ENCODE data around the gene HS3ST5. TPM values are rescaled to one million over a fixed set of nuclear protein-coding genes. Genes with fewer than 3 reads are reported as not detected.

HS3ST5 gene
- total RNA-seq, 2 donors from 2014 or later: 0.31 to 2.0 TPM

DNA sequence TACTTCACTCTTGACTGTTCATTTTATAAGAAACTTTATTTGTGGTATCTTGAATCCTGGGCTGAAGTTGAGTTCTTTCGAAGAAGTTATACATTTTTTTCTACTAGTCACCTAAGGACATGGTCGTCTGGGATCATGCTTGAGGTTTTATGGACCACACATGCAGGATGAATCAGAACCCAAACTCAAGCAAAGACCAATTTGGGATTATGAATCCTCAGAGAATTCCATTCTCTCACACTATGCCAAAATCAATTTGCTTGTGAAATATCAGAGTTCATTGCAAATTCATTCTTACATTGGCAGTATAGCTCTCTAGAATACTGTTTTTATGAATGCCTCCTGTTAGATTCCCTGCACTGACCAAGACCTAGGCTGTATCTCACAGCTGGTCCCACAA lies 257.6 kb downstream of the HS3ST5 start:
- H3K27ac Mint-ChIP-seq: no peak overlapping the region
- H3K4me1 Mint-ChIP-seq: peaks cover 23% of the 10 kb centered on the region
- DNase-seq: no peak
- Histone ChIP-seq H3K4me3 (ENCODE audit: low read length) (no peak overlapping the region), H3K4me1 (ENCODE audit: control insufficient read depth, insufficient read depth, low read length) (peaks cover 13% of the 10 kb centered on the region), H3K9me3 (ENCODE audit: control insufficient read depth, low read length) (no peaks in the 10 kb centered on the region), H3K9ac (ENCODE audit: extremely low read depth, low read length, poor library complexity, severe bottlenecking) (no peak overlapping the region), H3K27me3 (ENCODE audit: control insufficient read depth, insufficient read depth, low read length, poor library complexity, severe bottlenecking) (peaks cover 6% of the 10 kb centered on the region), H3K36me3 (ENCODE audit: control insufficient read depth, insufficient read depth, low read length) (no peaks in the 10 kb centered on the region), H3K27ac (ENCODE audit: low read depth, low read length) (no peak overlapping the region)
- peaks cover 11% of the 10 kb centered on the region for H3K27me3 Mint-ChIP-seq (ENCODE audit: insufficient read depth)
- H3K4me3 Mint-ChIP-seq: no peak overlapping the region
- TF ChIP-seq CTCF (conservative IDR thresholded peaks at IDR 0.05): no peak
- WGBS, 2 experiments (ENCODE audit: insufficient coverage in 1 of 2, insufficient read length in 1 of 2): 93 to 97% methylated on average over 2 of the region's 2 CpGs
- no peaks in the 10 kb centered on the region for H3K36me3 Mint-ChIP-seq (ENCODE audit: low read depth)
- no peaks in the 10 kb centered on the region for H3K9me3 Mint-ChIP-seq

DNA sequence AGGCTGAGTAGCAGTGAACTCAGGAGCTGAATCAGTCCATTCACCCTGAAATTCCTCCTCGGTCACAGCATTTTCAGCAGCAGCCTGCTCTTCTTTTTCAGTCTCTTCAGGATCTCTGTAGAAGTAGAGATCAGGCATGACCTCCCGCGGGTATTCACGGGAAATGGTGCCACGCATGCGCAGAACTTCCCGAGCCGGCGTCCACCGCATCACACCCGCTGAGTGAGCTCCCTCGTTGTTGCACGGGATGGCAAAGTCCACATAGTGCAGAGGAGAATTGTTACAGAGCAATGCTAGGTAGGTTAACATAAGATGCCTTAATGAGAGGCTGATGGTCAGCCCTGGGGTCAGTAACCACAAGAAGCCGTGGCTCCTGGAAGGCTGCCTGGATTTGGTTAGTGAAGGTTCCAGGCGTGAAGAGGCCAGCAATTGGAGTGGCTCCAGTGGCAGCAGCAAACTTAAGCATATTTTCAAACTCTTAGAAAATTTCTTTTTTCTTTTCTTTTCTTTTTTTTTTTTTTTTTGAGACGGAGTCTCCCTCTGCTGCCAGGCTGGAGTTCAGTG lies 258.4 kb downstream of the HS3ST5 start:
- Histone ChIP-seq H3K4me3 (ENCODE audit: low read length) (no peak overlapping the region), H3K36me3 (ENCODE audit: control insufficient read depth, insufficient read depth, low read length) (no peaks in the 10 kb centered on the region), H3K4me1 (ENCODE audit: control insufficient read depth, insufficient read depth, low read length) (peaks cover 13% of the 10 kb centered on the region), H3K27ac (ENCODE audit: low read depth, low read length) (no peak overlapping the region), H3K9ac (ENCODE audit: extremely low read depth, low read length, poor library complexity, severe bottlenecking) (no peak overlapping the region), H3K9me3 (ENCODE audit: control insufficient read depth, low read length) (no peaks in the 10 kb centered on the region), H3K27me3 (ENCODE audit: control insufficient read depth, insufficient read depth, low read length, poor library complexity, severe bottlenecking) (peaks cover 6% of the 10 kb centered on the region)
- TF ChIP-seq CTCF (conservative IDR thresholded peaks at IDR 0.05): no peak
- H3K4me1 Mint-ChIP-seq: peaks cover 23% of the 10 kb centered on the region
- H3K4me3 Mint-ChIP-seq: no peak overlapping the region
- no peak for DNase-seq
- WGBS, 2 experiments (ENCODE audit: insufficient coverage in 1 of 2, insufficient read length in 1 of 2): 93 to 94% methylated on average over 11 to 16 of the region's 16 CpGs
- H3K27me3 Mint-ChIP-seq (ENCODE audit: insufficient read depth): peaks cover 11% of the 10 kb centered on the region
- H3K27ac Mint-ChIP-seq: no peak overlapping the region
- no peaks in the 10 kb centered on the region for H3K36me3 Mint-ChIP-seq (ENCODE audit: low read depth)
- H3K9me3 Mint-ChIP-seq: no peaks in the 10 kb centered on the region

DNA sequence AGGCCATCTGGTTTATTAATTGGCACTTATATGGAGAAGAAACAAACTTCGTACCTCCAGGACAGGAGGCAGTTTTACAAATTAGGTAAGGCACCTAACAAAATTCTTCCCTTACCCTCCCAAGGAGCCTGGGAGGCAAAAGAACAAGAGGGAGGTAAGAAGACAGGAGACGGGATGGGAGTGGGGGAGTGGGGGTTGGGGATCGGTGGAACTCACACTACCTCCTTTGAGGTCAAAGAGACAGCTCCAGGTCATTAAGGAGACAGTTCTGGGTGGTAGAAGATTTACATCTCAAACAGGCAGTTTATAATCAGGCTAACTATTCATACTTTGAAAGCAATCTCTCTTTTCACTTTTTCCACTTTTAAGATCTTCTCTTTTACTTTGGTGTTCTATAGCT lies 259.6 kb downstream of the HS3ST5 start:
- H3K4me3 ChIP-seq (ENCODE audit: low read length): no peak overlapping the region
- DNase-seq: no peak
- peaks cover 13% of the 10 kb centered on the region for H3K4me1 ChIP-seq (ENCODE audit: control insufficient read depth, insufficient read depth, low read length)
- no peaks in the 10 kb centered on the region for H3K36me3 ChIP-seq (ENCODE audit: control insufficient read depth, insufficient read depth, low read length)
- Mint-ChIP-seq H3K36me3 (ENCODE audit: low read depth) (no peaks in the 10 kb centered on the region), H3K9me3 (no peaks in the 10 kb centered on the region), H3K4me3 (no peak overlapping the region), H3K27ac (no peak overlapping the region), H3K27me3 (ENCODE audit: insufficient read depth) (peaks cover 11% of the 10 kb centered on the region), H3K4me1 (peaks cover 23% of the 10 kb centered on the region)
- H3K9ac ChIP-seq (ENCODE audit: extremely low read depth, low read length, poor library complexity, severe bottlenecking): no peak overlapping the region
- TF ChIP-seq CTCF (conservative IDR thresholded peaks at IDR 0.05): no peak
- no peak overlapping the region for H3K27ac ChIP-seq (ENCODE audit: low read depth, low read length)
- 90% methylated on average over 3 of the region's 3 CpGs; no CpG with 5 or more reads in 1 of the 2 experiments for WGBS, 2 experiments (ENCODE audit: insufficient coverage in 1 of 2, insufficient read length in 1 of 2)
- peaks cover 6% of the 10 kb centered on the region for H3K27me3 ChIP-seq (ENCODE audit: control insufficient read depth, insufficient read depth, low read length, poor library complexity, severe bottlenecking)
- H3K9me3 ChIP-seq (ENCODE audit: control insufficient read depth, low read length): no peaks in the 10 kb centered on the region

Measured in endodermal cell (in vitro differentiated cells).